ENCODE data around the gene PI16.

- TF ChIP-seq EZH2 (IDR thresholded peaks at IDR 0.05; ENCODE audit: borderline replicate concordance, low read length), result no peak
- TF ChIP-seq CTCF (conservative IDR thresholded peaks at IDR 0.05 in 1 of 2, IDR thresholded peaks at IDR 0.05 in 1 of 2; ENCODE audit: extremely low read depth in 1 of 2, insufficient read depth in 1 of 2, low read depth in 1 of 2, low read length in 2 of 2), result no peak
These were observed 16.6 kb downstream of the PI16 start for GRCh38 chr6:36970892-36971842.
